ENCODE results near the gene GLT8D1.
"Not testable (repeated sequence)": the region's sequence is repeated elsewhere in the genome, so short reads cannot be mapped to it uniquely, and the experiment has no call there.

Gene GLT8D1

GRCh38 chr3:52679811-52680210, 25.8 kb downstream of the GLT8D1 start:
- no peak for DNase-seq

GRCh38 chr3:52679199-52679538, 26.4 kb downstream of the GLT8D1 start:
- DNase-seq, result no peak

GRCh38 chr3:52678265-52679198, 27.1 kb downstream of the GLT8D1 start:
- DNase-seq, result no peak

- DNase-seq, result not testable (repeated sequence)
These were observed 29.4 kb downstream of the GLT8D1 start for GRCh38 chr3:52676201-52676600.

- no peak for DNase-seq
These were observed 33.9 kb downstream of the GLT8D1 start for GRCh38 chr3:52671676-52672075.

GRCh38 chr3:52670621-52671521, 34.7 kb downstream of the GLT8D1 start:
- DNase-seq, result no peak

- no peak for DNase-seq
These were observed 42.5 kb downstream of the GLT8D1 start for GRCh38 chr3:52663098-52663497.

GRCh38 chr3:52660046-52660445, 45.5 kb downstream of the GLT8D1 start:
- no peak for DNase-seq

- DNase-seq, result no peak
These were observed 49.7 kb downstream of the GLT8D1 start for GRCh38 chr3:52655895-52656294.

GRCh38 chr3:52651592-52651991, 54.0 kb downstream of the GLT8D1 start:
- no peak for DNase-seq

- no peak for DNase-seq
These were observed 55.2 kb downstream of the GLT8D1 start for GRCh38 chr3:52650439-52650838.

- DNase-seq, result no peak
These were observed 56.0 kb downstream of the GLT8D1 start for GRCh38 chr3:52649461-52650210.

GRCh38 chr3:52645549-52645948, 60.0 kb downstream of the GLT8D1 start:
- DNase-seq, result no peak

Measured in activated CD8-positive, alpha-beta memory T cell treated with anti-CD3 and anti-CD28 coated beads, Interleukin-2, amount 50 U/mL, for 48 hours (primary cell).